ENCODE data around the gene SQOR. TPM values are rescaled to one million over a fixed set of nuclear protein-coding genes. Genes with fewer than 3 reads are reported as not detected.
"Not testable (repeated sequence)": the region's sequence is repeated elsewhere in the genome, so short reads cannot be mapped to it uniquely, and the experiment has no call there.

SQOR gene
- total RNA-seq, 1 donor from 2014 or later: 29.4 TPM

DNA sequence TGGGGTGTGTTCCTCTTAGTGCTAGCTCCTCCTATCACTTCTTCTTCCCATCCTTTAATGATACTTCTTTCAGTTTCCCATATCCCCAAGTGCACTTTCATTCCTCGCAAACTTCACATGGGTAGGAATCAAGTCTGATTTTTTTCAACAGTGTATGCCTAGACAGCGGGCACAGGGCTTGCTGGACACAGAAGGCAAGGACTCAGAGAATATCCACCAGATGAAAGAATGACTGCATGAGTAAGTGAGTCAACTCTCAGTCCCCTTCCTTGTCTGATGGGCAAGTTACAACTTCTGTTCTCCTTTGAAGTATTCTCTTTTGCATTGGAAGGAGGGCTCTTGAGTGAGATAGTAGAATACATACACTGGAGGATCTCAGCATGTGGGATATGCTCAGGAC is 3.1 kb upstream of the SQOR start:
- DNase-seq (ENCODE audit: low spot score): no peak

DNA sequence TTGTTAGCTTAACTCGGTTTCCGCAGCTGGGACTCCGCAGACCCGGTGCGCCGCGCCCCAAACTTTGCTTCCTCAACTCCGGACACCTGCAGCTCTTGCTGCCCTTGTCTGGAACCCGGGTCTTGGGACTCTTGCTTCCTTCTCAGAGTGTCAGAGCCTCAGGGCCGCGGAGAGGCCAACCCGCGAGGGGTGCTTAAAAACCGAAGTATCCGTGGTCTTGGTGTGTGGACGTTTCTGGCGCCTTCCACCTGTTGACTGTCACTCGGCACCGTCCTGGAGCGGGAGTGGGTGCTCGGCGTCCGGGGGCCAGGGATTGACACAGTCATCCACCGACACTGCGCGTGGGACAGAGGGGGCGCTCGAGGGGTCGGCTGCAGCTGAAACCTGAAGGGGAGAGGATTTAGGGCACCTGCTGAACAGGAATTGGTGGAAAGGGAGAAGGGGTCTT is 386 bp downstream of the SQOR start:
- peak; percentile 54 for DNase-seq (ENCODE audit: low spot score)

DNA sequence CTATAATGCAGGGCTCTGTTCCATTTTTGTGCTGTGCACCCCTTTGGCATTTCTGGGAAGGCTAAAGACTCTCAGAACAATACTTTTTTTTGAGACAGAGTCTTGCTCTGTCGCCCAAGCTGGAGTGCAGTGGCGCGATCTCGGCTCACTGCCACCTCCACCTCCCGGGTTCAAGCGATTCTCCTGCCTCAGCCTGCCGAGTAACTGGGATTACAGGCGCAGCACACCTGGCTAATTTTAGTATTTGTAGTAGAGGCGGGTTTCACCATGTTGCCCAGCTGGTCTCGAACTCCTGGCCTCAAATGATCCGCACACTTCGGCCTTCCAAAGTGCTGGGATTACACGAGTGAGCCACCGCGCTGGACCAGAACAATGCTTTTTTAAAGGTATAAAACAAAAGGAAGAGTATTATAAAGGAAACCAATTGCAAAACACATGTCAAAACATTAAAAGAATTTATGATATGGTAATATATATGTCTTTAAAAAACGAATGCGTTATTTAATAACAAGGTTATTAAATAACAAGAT is 999 bp downstream of the SQOR start:
- DNase-seq (ENCODE audit: low spot score): no peak

DNA sequence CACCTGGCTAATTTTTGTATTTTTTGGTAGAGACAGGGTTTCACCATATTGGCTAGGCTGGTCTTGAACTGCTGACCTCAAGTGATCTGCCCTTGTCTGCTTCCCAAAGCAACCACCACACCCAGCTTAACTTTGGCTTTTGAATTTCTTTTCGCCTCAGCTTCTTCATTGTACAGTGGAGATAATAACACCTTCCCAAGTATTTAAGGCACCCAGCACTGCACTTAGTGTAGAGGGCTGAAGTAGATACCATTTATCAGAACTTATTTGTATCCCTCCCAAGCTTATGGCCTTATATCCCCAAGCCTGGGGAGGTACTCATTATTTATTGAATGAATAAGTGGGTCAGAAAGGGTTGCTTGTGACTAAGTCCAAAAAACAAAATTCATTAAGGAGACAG is 2.3 kb downstream of the SQOR start:
- DNase-seq (ENCODE audit: low spot score): no peak

DNA sequence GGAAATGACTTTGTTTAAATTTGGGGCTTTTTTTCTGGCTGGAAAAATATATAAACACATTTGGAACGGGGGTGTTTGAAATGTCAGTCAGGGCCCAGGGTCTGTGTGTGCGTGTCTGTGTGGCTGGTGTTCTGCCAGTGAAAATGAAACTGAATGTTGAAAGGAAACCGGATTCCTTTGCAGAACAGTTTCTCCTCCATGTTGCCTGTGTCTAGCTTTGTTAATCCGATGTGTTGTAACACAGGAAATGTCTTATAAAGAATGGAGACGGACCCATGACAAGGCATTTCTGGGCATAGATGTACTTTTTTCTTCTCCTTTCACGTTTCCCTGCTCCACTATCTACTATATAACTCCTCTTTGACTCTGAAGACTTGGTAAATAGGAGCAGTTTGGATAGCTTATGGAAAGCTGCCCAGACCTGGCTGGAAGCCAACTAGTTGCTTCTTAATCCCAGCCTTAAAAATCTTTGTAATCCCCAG is 2.8 kb downstream of the SQOR start:
- peak; percentile 69 for DNase-seq (ENCODE audit: low spot score)

DNA sequence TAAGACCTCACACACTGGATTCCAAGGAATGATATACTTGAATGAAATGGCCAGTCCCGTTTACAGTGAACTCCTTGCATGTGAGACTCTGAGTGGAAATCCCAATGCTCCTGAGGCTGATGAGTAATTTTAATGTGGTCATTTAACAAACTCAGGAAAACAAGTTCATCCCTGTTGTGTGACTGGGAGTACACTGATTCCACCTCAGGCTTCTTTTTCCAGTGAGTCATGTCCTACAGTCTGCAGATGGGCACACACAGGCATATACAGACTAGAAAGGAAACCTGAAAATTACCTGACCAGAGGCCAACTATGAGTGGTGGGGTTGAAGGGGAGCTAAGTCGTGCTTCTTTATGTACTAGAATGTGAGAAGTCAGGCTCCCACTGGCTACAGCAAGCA is 5.8 kb downstream of the SQOR start:
- DNase-seq (ENCODE audit: low spot score): no peak

DNA sequence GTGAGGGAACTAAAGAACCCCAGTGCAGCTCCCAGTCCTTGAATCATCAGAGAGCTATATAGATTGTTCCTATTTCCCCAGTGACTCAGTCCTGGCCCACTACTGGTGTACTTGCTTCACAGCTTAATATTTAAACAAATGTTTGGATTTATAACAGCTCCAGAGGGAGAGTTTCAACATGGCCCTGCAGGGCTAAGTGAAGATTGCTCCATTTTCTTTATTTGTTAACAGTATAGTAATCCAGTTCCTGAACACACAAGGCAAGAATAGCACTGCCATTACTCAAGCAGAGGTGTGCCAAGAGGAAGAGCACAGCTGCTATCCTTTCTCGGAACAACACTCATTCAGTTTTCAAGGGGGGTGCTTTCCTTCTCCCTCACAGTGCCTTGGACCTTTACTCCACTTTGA is 6.5 kb downstream of the SQOR start:
- DNase-seq (ENCODE audit: low spot score): peak; percentile 32

DNA sequence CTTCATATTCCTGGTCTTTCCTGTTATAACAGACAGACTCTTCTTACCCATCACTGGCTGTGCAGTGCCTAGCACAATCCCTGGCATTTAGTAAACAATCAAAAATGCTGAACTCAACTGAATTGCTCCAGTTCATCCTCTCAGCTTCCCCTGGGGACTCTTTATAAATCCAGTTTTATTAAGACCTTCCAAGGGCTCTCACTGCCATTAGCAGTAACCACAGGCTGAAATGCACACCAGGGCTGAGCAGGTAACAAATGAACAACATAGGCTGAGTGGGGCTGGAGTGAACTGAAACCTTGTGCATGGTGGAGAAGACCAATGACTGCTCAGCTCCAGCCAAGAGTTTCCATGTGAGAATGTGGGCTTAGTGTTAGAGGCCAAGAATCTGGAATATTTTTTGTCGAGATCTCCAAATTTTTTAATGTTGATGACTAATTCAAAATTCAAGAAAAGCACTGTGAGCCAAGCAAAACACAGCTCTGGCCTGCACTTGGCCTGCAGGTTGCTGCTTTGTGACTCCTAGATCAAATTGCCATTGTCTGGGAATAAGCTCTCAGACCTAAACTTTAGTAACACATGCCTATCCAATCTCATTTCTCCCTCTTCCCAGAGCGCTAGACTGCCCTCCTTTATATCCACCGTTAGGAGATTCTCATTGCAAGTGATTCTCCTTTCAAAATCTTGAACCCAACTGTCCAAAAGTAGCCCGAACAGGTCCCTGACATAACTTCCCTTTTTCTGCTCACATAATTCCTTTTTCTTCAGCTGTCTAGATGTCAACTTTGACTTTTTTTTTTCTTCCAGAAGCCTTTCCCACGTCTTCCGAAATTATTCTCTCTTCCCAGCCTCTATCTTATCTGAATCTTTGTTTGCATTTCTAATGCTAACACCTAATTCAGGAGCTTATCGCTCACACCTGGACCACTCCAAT is 7.4 kb downstream of the SQOR start:
- no peak for DNase-seq (ENCODE audit: low spot score)

DNA sequence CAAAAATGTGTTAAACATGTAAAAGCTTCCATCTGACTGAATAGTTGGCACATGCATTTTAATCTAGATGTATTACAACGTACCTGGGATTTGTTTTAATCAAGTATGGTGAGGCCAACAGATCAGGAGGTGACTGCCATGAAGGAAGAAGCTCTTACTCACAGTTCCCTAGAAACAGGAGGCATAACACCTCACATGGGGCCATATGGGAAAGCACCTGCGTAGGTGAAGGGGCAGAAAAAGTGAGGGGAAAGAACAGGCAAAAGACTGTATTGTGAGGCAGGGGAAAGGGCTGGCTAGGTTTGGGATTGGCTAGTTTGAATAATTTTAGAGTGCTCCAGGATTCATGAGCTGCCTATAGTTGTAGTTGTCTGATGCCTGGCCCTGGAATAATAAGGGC is 9.6 kb downstream of the SQOR start:
- no peak for DNase-seq (ENCODE audit: low spot score)

DNA sequence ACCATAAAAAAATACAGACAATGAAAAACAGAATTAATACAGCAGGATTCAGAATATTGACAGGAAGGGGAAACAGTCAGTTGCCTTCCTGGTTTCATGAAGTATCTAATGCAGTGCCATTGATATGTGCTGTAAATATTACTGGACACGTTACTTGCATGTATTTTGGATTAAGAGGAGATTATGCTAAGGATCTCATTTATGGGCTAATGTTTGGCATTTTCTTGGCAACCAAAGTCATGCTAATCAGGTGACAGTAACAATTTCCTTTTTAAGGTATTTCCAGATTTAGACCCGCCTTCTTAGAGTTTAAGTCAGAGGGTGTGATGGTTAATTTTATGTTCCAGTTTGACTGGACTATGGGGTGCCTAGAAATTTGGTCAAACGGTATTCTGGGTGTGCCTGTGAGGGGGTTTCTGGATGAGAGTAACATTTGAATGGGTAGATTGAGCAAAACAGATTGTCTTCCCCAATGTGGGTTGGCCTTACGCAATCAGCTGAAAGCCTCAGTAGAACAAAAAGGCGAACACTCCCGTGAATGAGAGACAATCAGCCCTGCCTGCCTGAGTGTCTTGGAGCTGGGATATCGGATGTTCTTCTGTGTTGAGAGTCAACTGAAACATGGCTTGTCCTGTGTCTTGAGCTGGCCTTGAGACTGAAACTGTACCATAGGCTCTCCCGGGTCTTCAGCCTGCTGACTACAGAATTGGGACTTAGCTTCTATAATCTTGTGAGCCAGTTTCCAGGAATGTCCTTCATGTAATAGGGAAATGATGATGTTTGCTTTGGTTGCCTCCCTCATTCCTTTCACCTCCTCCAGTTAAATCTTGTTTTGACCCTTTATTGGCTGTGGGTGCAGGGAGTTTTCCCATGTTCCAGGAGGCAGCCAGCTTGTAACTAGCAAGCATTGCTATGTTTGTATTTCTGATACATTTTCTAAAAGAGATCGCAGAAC is 10.5 kb downstream of the SQOR start:
- no peak for DNase-seq (ENCODE audit: low spot score)

DNA sequence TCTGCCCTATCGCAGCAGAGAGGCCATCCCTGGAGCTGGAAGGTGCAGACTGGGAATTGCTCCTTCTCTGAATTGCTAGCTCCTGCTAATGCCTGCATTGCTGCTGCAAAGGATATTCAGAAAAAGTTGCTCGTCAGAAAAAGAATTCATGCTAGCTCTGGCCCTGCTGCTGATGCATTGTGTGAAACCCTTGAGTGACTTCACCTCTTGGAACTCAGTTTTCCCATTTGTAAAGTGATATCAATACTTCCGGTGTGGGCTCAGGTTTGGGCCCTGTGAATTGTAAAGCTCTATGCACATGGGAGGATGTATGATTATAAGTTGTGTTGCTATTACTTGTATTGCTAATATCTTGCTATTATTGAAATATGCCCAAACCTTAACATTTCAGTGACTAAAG is 11.4 kb downstream of the SQOR start:
- DNase-seq (ENCODE audit: low spot score): no peak

DNA sequence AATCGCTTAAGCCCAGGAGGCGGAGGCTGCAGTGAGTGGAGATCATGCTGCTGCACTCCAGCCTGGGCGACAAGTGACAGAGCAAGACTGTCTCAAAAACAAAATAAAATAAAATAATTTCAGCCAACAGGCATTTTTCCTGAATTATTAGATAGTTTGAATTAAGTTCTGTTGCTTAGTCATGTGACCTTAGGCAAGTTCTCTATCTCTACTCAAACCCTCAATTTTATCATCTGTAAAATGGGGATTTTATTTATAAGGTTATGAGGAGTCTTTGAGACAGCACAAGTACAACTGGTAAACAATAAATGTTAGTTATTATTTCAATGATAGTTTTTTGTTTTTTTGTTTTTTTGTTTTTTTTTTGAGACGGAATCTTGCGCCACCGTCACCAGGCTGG is 13.0 kb downstream of the SQOR start:
- no peak for DNase-seq (ENCODE audit: low spot score)

DNA sequence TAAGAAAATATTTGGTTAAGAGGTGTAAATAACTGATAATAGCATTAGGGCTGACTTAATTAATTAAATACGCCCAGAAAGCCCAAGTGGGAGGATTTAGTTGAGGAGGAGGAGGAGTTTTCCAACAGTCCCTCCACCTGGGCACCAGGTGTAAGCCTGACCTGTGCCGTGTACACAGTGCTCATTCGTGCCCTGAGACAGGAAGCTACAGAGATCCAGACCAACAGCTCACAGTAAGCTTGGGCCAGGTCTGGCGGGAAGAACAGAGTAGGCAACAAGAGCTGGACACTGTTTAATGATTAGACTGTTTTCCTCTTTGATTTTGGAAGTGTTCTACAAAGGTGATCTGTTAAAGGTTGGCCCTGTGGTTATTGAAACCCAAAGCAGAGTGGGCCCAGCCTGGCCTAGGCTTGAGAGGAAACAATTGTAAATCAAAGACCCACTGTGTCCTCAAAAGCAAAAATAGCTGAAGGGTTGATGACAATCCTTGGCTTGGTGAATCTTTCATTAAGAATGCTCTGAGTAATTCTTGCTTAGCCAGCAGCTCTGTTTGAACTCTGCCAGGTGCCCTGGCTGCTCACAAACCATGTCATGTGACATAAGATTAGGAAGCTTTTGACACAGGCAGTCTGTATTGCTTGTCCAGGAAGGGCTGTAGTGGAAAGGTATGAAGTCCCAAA is 13.8 kb downstream of the SQOR start:
- peak; percentile 46 for DNase-seq (ENCODE audit: low spot score)

DNA sequence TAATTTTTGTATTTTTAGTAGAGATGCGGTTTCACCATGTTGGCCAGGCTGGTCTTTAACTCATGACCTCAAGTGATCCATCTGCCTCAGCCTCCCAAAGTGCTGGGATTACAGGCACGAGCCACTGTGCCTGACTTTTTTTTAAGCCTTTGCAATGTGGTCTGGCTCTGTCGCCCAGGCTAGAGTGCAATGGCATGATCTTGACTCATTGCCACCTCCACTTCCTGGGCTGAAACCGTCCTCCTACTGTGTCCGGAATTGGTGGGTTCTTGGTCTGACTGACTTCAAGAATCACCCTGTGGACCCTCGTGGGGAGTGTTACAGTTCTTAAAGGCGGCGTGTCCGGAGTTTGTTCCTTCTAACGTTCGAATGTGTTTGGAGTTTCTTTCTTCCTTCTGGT is 15.2 kb downstream of the SQOR start:
- DNase-seq (ENCODE audit: low spot score): not testable (repeated sequence)

DNA sequence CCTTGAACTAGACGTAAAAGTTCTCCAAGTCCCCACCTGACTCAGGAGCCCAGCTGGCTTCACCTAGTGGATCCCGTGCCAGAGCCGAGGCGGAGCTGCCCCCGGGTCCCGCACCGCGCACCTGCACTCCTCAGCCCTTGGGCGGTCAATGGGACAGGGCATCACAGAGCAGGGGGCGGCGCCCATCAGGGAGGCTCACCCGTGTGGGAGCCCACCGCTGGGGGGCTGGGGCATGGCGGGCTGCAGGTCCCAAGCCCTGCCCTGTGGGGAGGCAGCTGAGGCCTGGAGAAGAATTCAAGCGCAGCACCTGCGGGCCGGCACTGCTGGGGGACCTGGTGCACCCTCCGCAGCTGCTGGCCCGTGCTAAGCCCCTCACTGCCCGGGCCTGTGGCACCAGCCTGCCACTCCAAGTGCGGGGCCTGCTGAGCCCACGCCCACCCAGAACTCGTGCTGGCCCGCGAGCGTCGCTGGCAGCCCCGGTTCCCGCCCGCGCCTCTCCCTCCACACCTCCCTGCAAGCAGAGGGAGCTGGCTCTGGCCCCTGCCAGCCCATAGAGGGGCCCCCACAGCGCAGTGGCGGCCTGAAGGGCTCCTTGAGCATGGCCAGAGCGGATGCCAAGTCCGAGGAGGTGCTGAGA is 16.2 kb downstream of the SQOR start:
- DNase-seq (ENCODE audit: low spot score): no peak

DNA sequence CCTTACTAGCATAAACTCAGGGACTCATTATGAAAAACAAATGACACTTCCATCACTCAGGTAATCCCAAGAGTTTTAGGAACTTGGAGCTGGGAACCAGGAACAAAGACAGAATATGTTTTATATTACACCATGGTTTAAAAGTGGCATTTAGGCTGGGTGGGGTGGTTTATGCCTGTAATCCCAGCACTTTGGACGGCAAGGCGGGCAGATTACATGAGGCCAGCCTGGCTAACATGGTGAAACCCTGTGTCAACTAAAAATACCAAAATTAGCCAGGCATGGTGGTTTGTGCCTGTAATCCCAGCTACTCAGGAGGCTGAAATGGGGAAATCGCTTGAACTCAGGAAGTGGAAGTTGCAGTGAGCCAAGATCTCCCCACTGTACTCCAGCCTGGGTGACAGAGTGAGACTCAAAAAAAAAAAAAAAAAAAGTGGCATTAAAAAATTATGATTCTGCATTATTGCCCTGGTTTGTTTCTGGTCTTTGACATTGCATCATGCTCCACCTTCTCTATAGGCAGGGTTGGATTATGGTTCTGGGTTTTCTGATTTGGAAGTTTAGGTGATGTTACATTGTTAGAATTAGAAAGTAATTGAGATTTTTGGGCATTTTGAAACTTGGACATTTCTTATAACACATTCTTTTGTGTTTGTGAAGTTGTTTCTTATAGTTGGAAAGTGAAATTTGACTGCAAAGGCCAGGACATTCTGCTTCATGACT is 19.0 kb downstream of the SQOR start:
- DNase-seq (ENCODE audit: low spot score): no peak

DNA sequence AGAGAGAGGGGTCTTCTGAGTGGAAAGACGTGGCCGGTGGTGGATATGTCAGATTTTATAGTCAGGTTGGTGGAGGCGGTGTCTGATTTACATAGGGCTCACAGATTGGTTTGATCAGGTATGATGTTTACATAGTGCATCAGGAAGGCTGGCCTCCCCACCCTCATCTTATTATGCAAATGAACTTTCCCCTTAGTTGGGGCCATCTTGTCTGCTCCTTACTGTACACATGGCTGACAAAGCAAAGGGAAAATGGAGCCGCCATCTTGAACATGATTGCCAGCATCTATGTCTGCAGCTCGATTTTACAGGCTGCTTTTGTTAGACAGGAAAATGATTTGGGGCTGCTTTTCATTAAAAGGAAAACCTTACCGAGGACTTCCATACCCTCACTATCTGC is 19.9 kb downstream of the SQOR start:
- no peak for DNase-seq (ENCODE audit: low spot score)

DNA sequence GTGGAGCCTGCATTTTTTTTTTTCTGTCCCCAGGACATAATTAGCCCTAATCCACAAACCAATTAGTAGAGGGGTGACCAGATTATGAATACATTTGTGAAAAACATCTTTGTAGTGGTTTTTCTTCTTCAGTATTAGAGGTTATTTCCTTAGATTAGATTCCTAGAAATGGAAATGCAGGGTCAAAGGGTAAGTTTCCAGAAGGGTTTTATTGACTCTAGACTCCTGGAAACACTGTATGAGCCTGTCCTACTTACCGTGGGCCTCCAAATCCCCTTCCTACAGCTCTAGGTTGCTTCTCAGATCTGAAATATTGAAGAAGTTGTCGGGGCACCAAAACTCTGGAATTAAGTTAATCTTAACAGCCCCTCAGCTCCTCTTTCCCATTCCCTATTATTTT is 22.4 kb downstream of the SQOR start:
- DNase-seq (ENCODE audit: low spot score): no peak

DNA sequence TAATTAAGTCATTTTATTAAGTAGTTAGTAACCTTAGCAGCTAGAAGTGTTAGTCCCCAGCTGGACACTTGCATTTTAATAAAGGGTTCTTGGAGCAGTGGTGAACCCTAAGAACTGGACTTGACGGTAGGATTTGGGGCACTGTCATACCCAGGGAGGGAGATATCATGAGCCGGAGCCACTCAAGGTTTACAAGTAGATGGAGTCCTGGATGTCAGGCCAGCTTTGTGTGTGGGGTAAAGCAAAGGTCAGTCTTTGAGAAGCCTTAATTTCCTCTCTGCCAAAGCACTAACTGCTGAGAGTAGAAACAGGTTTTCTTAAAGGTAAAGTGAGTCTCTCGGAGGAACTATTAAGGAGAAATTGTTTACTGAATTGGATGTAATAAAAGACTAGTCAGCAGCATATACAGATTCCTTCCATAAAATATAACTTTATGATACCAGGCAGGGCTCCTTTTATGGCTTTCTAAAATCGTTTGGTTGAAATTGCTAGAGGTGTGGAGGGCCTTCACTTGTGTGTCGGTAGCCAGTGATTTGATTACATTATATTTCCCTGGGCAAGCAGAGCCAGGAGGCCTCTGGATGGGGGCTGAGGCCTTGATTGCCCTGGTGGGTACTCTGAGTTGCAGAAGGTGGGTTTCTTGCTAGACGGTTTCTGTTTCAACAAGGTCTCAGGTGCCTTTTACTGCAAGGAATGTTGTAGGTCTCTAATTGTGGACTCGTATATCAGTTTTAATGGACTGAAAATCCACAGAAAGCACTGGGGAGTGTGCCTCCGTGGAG is 23.1 kb downstream of the SQOR start:
- DNase-seq (ENCODE audit: low spot score): no peak
